HG02610 (cell line): ENCODE data around the gene BHLHE23.

ENCODE experiments used
- ATAC-seq: cut with Tn5 transposase; IDR thresholded peaks from one replicate; pipeline ENCODE4 v1.9.1; 2021; ENCODE audit warnings: mild to moderate bottlenecking, moderate library complexity; ENCODE audit not compliant: unreplicated experiment

BHLHE23 gene

DNA sequence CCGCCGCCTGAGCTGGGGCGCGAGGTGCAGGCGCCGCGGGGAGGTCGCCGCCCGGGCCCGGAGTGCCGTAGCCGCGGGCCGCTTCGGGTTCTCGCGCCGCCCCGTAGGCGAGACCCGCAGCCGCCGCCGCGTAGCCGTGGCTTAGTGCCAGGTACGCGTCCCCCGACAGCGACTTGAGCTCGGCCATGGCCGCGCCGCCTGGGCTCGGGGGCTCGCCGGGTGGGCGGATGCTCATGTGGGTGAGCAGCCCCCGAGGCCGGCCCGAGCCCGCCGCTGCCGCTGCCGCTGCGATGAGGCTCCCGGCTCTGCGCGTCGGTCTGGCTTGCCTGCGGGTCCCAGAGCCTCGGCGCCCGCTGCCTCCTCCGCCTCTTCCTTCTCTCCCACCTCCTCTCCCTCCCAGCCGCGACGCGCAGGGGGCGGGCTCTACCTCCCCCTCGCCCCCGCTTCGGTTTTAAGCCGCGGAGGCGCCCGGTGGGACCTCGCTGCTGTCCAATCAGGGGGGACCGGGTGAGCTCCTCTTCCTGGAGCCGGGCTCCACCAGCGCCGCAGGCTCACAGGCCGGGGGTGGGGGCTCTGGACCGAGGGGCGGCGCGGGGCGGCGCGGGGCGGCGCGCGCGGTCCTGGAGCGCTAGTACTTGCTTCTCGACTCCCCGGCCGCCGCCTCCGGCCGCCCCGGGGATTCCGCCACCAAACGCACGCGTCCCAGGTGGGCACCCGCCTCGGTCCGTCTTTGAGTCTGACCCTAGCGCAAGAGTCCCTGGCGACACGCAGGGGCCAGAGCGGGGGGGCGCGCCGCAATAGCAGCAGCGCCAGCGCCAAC, at the start of gene BHLHE23:
TSS of gene BHLHE23 (minus strand) at position 425 of the 820 bp plus-strand sequence. CDS start at position 235, 190 bp downstream.
- ATAC-seq, result no peak

DNA sequence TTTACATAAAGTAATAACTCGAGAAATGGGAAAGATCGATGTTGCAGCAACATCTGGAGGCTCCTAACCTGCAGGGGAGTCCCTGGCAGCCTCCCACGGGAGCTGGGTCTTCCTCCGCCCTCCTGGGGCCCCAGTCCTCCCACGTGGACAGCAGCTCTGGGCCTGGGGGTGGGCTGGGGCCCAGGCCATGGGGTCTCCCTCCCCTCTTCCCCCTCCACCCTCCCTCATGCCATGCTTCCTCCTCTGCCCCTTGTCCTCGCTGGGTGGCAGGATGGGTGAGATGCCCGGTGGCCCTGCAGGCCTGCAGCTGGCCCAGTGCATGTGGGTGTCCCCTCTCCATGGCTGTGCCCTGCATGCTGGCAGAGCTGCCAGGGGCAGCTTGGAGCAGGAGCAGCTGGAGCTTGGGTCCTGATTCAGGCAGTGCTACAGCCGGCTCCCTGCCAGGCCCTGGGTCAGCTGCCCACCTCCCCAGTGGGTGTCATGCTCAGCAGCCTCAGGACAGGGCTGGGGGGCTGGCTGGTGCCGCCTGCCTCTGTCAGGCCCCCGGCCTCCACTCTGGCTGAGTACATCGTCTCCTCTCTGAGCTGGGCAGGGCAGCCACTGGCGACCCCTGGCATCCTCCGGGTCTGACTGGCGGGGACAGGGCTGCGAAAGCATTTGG, 48.9 kb upstream of the BHLHE23 start:
- no peak for ATAC-seq

DNA sequence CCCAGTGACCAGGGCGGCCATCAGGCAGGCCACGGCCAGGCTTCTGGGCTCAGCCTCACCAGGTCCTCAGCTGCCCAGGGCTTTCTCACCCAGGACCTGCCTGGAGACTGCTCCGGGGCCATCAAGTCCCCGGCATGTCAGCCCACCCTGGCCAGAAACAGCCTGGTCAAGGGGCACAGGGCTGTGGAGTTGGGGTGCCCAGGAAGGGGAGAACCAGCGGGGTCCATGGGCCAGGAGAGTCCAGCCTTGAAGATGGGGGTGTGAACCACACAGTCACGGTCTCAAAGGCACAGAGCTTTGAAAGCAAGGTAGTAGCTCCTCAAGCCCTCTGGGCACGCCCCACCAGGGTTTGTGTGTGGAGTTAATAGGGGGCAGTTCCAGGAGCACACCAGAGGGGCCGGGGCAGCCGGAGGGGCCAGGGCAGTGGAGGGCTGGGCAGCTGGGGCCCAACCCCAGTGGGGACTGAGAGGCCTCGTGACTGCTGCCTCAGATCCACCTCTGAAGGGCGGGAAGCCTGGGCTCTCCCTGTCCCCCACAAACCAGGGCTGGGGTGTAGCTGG, 48.0 kb upstream of the BHLHE23 start:
- ATAC-seq, result no peak

DNA sequence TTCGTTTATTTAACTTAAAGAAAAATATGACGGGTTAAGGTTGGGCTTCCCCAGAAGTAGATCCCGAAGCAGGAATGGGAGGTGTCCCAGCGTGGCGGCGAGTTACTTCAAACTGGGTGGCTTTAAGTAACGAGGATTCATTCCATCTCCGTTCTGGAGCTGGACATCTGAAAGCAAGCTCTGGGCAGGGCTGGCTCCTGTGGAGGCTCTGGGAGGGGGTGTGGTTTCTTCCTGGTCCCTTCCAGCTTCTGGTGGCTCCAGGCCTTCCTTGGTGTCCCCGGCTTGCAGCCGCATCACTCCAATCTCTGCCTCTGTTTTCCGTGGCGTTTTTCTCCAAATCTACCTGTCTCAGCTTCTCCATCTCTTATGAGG, 47.3 kb upstream of the BHLHE23 start:
- ATAC-seq, result no peak

DNA sequence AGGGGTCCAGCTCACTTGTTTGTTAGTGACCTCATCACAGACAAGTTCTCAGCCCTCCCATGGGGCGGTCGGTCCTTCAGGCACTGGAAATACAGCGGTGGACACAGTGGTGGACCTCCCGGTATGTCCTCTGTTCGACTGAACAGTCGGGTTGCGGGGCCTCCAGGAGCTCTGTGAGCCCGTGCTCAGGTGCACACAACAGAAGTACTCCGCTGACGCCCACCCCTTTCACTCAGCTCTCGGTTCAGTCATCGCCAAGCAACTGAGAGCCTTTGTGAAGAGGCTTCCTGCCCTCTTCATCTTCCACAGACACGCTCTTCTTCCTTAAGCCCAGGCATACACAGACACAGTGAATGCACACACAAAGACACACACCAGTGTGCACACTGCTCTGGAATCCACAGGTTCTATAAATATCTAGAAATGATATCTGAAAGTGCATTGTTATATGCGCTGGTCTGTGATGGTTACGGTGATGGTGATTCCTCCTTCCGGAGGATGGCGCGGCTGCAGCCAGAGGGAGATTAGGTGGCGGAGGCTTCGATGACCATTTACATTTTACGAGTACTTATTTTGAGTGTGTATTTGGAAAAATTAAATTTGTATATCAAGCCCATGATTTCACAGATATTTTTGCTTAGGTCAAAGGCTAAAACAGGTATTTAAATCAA, 46.8 kb upstream of the BHLHE23 start:
- no peak for ATAC-seq

DNA sequence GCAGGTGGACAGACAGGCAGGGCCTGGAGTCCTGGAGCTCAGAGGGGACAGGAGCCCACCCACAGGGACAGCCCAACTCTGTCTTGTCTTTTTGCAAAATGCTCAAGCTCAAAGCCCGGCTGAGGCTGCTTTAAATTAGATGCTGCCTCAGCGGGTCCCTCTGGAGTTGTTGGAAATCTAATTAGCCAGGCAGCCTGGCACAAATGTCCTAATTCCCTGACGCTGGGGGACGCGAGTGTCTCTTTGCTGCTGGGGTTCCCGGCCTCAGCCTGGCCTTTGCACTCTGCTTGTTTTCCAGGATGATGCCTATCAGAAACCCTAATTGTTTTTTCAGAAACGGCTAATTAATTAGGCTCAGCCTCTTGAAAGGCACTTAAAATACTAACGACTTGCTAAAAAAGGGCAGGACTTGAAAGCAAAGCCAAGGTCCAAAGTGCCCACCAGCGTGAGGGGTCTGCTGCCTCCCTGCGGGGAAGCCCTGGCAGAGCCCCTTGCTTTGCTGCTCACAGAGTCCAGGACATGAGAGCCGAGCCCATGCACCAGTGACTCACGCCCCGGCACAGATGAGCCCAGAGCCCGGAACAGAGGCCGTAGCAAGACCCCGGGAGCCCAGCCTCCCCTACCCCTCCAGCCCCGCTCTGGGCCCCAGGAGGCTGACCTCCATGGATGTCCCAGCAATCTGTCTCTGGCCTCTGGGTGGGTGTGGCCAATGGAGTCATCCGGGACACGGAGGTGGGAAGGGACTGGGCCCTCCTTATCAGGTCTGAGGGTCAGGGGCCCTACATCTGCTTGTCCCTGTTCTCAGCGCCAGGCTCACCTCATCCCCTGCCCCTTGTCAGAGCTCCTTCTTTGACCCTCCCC, 46.0 kb upstream of the BHLHE23 start:
- ATAC-seq, result no peak

DNA sequence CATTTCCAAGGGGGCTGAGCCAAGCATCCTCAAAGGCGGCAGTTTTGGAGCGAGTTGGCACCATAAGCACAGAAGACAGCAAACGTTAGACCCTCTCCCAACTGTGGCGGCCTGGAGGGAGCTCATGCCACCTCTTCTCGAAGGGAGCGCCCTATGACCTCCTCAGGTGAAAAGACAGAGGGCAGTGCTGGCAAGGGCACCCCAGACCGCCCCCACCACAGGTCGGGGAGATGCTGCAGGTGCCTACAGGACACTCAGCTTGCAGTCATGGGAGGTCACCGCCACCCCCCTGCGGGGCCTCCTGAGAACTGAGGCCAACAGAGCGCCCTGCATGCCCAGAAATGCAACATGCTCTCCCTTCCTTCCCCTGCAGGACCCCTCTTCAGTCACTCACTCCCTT, 45.1 kb upstream of the BHLHE23 start:
- ATAC-seq, result no peak

DNA sequence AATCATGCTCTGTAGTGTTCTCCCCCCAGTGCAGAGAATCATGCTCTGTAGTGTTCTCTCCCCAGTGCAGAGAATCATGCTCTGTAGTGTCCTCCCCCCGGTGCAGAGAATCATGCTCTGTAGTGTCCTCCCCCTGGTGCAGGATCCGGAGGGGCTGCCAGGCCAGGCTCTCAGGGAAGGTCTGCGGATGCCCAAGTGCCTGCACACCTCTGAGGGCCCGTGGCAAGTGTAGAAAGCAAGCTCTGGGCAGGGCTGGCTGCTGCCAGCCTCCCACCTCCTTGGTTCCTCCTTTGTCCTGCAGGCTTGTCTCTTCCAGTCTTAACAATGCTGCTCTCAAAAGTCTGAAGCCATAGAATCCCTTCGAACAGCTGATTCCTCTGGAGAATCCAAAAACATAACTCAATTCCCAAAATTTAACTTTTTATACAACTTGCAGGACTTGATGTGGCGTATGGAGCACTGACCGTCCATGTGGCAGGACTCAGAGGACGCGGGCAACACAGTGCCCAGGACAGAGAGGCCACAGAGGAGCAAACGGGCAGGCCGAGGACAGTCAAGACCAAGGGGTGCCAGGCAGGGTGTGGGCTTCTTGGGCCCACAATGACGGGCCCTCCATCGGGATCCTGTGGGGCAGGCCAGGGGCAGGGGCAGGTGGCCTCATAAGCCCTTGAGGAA, 44.6 kb upstream of the BHLHE23 start:
- ATAC-seq, result no peak

DNA sequence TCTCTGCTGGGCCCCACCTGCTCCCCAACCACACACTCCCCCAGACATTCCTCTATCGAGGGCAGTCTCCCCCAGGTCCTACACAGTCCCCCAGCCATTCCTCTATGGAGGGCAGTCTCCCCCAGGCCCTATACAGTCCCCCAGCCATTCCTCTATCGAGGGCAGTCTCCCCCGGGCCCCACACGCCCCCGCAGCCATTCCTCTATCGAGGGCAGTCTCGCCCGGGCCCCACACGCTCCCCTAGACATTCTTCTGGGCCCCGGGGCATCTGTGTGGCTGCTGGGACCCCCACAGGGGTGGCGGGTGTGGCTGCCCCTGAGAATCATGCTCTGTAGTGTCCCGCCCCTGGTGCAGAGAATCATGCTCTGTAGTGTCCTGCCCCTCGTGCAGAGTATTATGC, 43.6 kb upstream of the BHLHE23 start:
- no peak for ATAC-seq

DNA sequence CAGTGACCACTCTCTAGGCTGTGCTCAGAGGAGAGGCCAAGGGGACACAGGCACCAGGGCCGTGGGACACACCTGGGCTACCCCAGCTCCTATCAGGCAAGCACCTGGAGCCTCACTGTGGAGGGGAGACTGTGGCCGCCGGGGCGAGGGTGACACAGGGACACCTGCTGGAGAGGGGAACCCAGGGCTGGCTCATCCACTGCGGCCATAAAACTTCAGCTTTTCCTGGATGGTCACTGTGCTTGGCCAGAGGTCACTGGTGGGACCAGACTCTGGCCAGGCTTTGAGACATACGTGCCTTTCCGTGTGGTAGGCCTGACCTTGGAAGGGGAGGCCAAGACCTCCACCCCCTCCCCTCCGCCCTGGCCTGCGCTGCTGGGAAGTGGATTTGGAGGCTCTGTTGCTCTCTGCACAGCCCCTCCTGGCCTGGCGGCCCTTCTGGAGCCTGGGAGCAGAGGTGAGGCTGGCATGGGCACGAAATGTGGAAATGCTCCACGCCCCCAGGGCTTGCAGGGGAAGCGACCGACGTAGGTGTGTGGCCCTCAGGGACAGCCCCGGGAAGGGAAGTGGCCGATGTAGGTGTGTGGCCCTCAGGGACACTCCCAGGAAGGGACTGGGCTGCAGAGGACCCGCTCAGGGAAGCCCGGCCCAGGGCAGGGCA, 42.9 kb upstream of the BHLHE23 start:
- ATAC-seq, result no peak

DNA sequence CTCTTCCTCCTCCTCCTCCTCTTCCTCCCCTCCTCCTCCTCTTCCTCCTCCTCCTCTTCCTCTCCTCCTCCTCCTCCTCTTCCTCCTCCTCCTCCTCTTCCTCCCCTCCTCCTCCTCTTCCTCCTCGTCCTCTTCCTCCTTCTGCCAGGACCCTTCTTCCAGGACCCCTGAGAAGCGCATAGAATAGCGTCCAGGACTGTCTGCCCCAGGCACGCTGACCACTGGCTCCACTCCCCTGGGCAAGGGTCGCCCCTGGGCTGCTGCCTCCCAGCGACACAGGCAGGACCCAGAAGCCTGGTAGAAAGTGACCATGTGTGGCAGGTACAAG, 42.4 kb upstream of the BHLHE23 start:
- ATAC-seq, result no peak

DNA sequence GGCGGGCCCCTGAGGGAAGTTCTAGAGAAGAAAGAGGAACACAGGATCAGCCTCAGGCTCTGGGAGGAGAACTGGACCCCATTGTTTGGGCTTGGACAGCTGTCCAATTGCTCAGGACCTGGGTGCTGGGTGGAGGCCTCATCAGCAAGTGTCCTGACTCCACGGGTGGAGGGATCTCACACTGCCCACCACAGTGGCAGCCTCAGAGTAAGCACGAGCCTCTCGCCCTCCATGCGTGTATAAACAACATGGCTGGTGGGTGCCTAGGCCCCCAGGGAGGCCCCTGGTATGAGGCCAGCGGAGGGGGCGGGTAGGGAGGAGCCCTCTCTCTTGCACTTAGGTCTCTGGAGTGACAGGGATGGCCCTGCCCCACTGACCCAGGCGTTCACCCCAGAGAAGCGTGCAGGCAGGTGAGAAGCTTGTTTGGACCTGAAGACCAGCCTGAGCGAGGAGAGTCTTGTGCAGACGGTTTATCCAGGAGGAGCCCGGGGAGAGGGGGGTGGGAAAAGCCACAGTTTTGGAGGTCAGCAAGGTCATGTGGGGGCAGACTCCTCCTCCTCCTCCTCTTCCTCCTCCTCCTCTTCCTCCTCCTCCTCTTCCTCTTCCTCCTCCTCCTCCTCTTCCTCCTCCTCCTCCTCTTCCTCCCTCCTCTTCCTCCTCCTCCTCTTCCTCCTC, 41.9 kb upstream of the BHLHE23 start:
- ATAC-seq, result no peak

DNA sequence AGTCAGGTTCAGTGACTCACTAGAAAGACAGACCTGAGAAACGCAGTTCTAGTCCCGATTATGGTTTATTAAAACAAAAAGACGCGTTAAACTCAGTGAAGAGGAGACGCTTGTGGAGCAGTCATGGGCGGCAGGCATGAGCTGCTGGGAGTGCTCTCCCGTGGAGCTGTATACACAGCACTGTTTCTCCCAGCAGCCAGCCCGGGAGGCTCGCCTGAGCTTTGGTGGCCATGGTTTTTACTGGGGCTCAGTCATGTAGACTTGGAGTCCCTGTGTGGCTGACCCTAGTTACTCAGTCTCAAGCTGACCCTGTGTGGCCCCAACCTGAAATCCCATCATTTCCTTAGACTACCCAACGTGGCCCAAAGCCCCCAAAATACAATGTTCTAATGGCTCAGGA, 41.2 kb upstream of the BHLHE23 start:
- ATAC-seq, result no peak

DNA sequence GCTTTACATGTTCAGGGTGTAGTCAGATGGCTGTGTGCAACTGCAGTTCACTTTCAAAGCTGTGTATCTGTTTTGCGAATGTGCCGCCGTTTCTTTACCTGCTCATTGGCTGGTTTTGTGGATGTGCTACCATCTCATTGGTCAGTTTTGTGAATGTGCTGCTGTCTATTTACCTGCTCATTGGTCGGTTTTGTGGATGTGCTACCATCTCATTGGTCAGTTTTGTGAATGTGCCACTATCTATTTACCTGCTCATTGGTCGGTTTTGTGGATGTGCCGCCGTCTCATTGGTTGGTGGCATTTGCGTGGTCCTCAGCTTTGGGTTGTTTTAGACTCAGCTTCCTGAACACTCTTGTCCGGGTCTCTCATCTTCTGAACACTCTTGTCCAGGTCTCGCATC, 40.5 kb upstream of the BHLHE23 start:
- ATAC-seq, result no peak

DNA sequence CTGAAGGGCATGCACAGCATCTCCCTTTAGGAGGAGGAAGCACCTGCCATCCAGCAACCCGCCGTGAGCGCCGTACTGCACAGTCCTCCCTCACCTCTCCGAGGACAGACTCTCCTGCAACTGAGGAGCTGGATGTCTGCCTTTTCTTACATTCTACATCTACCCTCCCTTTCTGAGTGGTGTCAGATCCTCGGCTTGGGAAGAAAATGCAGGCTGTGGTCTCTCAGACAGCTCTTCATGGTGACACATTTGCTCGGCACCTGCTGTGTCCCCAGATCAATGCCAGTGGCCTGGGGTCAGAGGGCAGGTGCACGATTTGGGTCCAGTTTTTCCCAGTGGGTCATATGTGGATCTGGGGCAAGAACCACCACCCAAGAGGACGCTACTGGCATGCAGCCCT, 40.1 kb upstream of the BHLHE23 start:
- no peak for ATAC-seq

DNA sequence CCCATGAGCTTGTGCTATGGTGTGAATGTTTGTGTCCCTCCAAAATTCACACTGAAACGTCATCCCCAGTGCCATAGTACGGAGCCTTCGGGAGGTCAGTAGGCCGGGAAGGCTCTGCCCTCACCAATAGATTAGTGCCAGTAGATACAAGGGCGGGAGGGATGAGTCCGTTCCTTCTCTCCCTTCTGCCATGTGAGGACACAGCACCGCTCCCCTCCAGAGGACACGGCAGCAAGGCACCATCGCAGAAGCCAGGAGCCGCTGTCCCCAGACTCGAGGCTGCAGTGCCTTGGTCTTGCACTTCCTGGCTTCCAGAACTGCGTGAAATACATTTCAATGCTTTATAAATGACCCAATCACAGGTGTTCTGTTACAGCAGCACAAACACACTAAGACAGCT, 39.2 kb upstream of the BHLHE23 start:
- no peak for ATAC-seq

DNA sequence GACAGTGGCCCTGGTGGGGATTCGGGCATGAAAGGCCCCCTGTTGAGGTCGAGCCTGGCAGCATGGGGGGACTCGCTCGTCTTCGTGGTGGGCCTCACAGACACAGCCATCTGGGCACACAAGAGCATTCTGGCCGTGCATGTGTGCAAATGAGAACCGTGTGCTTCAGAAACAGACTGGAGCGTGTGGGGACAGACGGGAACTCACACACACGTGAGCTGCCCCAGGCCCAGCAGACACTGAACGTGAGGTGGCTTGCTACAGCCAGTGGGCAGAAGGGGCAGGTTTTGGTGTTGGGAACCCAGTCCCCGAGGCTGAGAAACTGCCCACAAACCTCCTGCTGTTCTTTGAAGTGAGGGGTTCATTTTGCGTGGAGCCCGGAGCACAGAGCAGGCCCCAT, 38.6 kb upstream of the BHLHE23 start:
- ATAC-seq, result no peak

DNA sequence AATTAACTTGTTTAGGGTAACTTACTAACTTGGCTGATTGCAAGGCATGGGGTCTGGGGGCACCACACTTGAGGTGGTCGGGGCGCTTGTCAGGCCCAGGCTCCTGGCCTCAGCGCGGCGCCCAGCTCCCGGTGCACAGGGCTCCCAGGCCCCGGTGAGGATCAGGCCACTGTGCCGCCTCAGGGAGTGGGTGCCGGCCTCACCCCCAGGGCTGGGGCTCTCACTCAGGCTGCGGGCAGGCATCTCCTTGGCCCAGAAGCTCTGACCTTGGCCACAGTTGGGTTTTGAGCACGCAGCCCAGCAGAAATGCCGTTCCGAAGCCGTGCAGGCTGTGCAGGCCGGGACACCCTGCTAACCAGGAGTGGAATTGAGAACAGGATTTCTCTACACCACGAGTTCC, 37.8 kb upstream of the BHLHE23 start:
- no peak for ATAC-seq

DNA sequence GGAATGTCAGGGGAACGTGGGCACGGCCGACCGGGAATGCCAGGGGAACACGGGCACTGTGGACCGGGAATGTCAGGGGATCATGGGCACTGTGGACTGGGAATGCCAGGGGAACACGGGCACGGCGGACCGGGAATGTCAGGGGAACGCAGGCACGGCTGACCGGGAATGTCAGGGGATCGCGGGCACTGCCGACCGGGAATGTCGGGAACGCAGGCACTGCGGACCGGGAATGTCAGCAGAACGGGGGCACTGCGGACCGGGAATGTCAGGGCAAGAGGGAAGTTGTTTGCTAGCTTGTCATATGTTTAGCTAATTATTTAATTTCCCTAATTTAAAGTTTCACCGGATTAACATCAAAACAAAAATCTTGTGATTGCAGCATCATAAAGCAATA, 37.4 kb upstream of the BHLHE23 start:
- ATAC-seq, result no peak
